Liver (tissue), 9 donors: ENCODE results near the gene DYRK4. TPM values are rescaled to one million over a fixed set of nuclear protein-coding genes. Genes with fewer than 3 reads are reported as not detected.

ENCODE experiments used
- DNase-seq: peaks from one replicate; pipeline ENCODE4 v3.0.0-alpha.2; 2017; ENCODE audit warnings: low spot score
- H3K27ac ChIP-seq, 2 donors: one replicate each; pipeline ENCODE4 v1.7.0; 2013; ENCODE audit warnings: inconsistent platforms in 2 of 2, low read length in 2 of 2, control low read depth in 1 of 2, low read depth in 1 of 2, mild to moderate bottlenecking in 1 of 2
- H3K27me3 ChIP-seq, 4 donors: one replicate each; pipeline versions ENCODE4 v1.6.1 to v1.7.0; 2013; ENCODE audit warnings: low read length in 3 of 4, inconsistent platforms in 1 of 4, mild to moderate bottlenecking in 1 of 4, moderate library complexity in 1 of 4; ENCODE audit not compliant: control insufficient read depth in 4 of 4, insufficient read depth in 4 of 4
- H3K36me3 ChIP-seq, 4 donors: one replicate each; pipeline versions ENCODE4 v1.6.1 to v1.7.0; 2013; ENCODE audit warnings: low read length in 3 of 4, mild to moderate bottlenecking in 3 of 4, low read depth in 1 of 4, moderate library complexity in 1 of 4; ENCODE audit not compliant: control insufficient read depth in 4 of 4, insufficient read depth in 3 of 4
- H3K4me1 ChIP-seq, 4 donors: one replicate each; pipeline versions ENCODE4 v1.6.1 to v1.7.0; 2013; ENCODE audit warnings: low read length in 3 of 4, mild to moderate bottlenecking in 3 of 4, moderate library complexity in 1 of 4; ENCODE audit not compliant: control insufficient read depth in 4 of 4, insufficient read depth in 4 of 4
- H3K4me3 ChIP-seq, 3 donors: one replicate each; pipeline versions ENCODE4 v1.6.1 to v1.7.0; 2013; ENCODE audit warnings: low read length in 3 of 3, control low read depth in 1 of 3, low read depth in 1 of 3, mild to moderate bottlenecking in 1 of 3
- H3K9ac ChIP-seq, 2 donors: one replicate each; pipeline ENCODE4 v1.7.0; 2013; ENCODE audit warnings: low read length in 2 of 2, mild to moderate bottlenecking in 2 of 2, moderate library complexity in 2 of 2, control low read depth in 1 of 2, low read depth in 1 of 2
- H3K9me3 ChIP-seq, 4 donors: one replicate each; pipeline versions ENCODE4 v1.6.1 to v1.7.0; 2013; ENCODE audit warnings: low read length in 3 of 4; ENCODE audit not compliant: control insufficient read depth in 4 of 4
- ATF3 ChIP-seq: IDR thresholded peaks from 2 replicates; pipeline ENCODE4 v1.6.1; 2016; ENCODE audit warnings: antibody characterized with exemption
- FOXA1 ChIP-seq: IDR thresholded peaks from 2 replicates; pipeline ENCODE4 v1.6.1; 2016; ENCODE audit warnings: antibody characterized with exemption
- WGBS: extraction: QIAGEN DNeasy Blood & Tissue Kit; methylation state at CpG from one replicate; pipeline ENCODE4 v1.1.7; 2013; 5-methylcytosine and 5-hydroxymethylcytosine counted together
- polyA plus RNA-seq, 2 donors: library from polyadenylated mRNA; stranded (reverse) in 1 of 2; unstranded in 1 of 2; fragments of 200-250 nt in 1 of 2; fragments of >200 nt in 1 of 2; fragmentation: Nextera tagmentation in 1 of 2; extraction: Ambion mirVana in 1 of 2; gene quantifications; one replicate each; pipeline versions ENCODE4 v1.2.1 to v1.2.3, GENCODE V29; 2013 to 2015
- total RNA-seq, 2 donors: library from RNA; depleted of rRNA; stranded (reverse); fragments of >200 nt; gene quantifications; one replicate each; pipeline ENCODE4 v1.2.3, GENCODE V29; 2014
- donor health status: healthy.
- donor health status: healthy.
- donor health status: healthy.
- donor health status: healthy.
- donor health status: healthy.

The DYRK4 gene
- total and polyA plus RNA-seq, 4 donors, result 12.0 to 20.3 (median 14.4) TPM

GRCh38 chr12:4653257-4653656 lies 91.2 kb downstream of the DYRK4 start (continued):
- no peak for TF ChIP-seq ATF3

- no peaks in the 10 kb centered on the region for H3K9me3 ChIP-seq
- H3K36me3 ChIP-seq, result peaks cover 9 to 38% (median 28%) of the 10 kb centered on the region in 4 donors
- DNase-seq, result no peak
- 85% methylated on average over 2 of the region's 2 CpGs for WGBS
- no peak overlapping the region for H3K27ac ChIP-seq
- H3K9ac ChIP-seq, result no peak overlapping the region
- peaks cover 0 to 14% (median 14%) of the 10 kb centered on the region in 4 donors for H3K4me1 ChIP-seq
- no peaks in the 10 kb centered on the region for H3K27me3 ChIP-seq
- no peak for TF ChIP-seq FOXA1
- no peak overlapping the region for H3K4me3 ChIP-seq
These were observed 91.7 kb downstream of the DYRK4 start for GRCh38 chr12:4653691-4654090.

Other genes with a start within 250 kb of the DYRK4 start
- 1 to 10 TPM; 1.1 to 3.3 TPM for gene TIGAR, start 241.0 kb upstream of the DYRK4 start, total RNA-seq
- gene TIGAR, start 241.0 kb upstream of the DYRK4 start, polyA plus RNA-seq, result 1 to 10 TPM in 1 of 2 donors, under 1 TPM in 1; 0.56 to 3.0 TPM
- under 1 TPM in 1 of 2 donors, not detected in 1; 0.47 TPM for gene FGF23, start 182.5 kb upstream of the DYRK4 start, total RNA-seq
- under 1 TPM; 0.10 to 0.83 TPM for gene FGF23, start 182.5 kb upstream of the DYRK4 start, polyA plus RNA-seq
- gene FGF6, start 116.4 kb upstream of the DYRK4 start, total RNA-seq, result not detected
- not detected for gene FGF6, start 116.4 kb upstream of the DYRK4 start, polyA plus RNA-seq
- gene RAD51AP1, start 23.3 kb upstream of the DYRK4 start, total RNA-seq, result 10 to 100 TPM in 1 of 2 donors, under 1 TPM in 1; 0.50 to 14.9 TPM
- gene RAD51AP1, start 23.3 kb upstream of the DYRK4 start, polyA plus RNA-seq, result 1 to 10 TPM; 1.3 TPM
- gene AKAP3, start 86.8 kb downstream of the DYRK4 start, total RNA-seq, result 1 to 10 TPM; 1.6 to 2.0 TPM
- under 1 TPM; 0.21 to 0.51 TPM for gene AKAP3, start 86.8 kb downstream of the DYRK4 start, polyA plus RNA-seq
- 10 to 100 TPM; 21.4 to 55.6 TPM for gene NDUFA9, start 86.9 kb downstream of the DYRK4 start, total RNA-seq
- 100 to 1,000 TPM in 1 of 2 donors, 10 to 100 TPM in 1; 57.7 to 132 TPM for gene NDUFA9, start 86.9 kb downstream of the DYRK4 start, polyA plus RNA-seq
- gene GALNT8, start 158.2 kb downstream of the DYRK4 start, total RNA-seq, result under 1 TPM; 0.19 to 0.25 TPM
- under 1 TPM in 1 of 2 donors, not detected in 1; 0.03 TPM for gene GALNT8, start 158.2 kb downstream of the DYRK4 start, polyA plus RNA-seq